Right lobe of liver (tissue), 6 donors: ENCODE measurements around the gene ELFN1. TPM values are rescaled to one million over a fixed set of nuclear protein-coding genes. Genes with fewer than 3 reads are reported as not detected.

Source experiments
- ATAC-seq, 4 donors: fragments of 200-7000 bp; cut with Tn5 transposase; one replicate each; pipeline ENCODE4 v1.9.1; 2020; ENCODE audit warnings: mild to moderate bottlenecking in 4 of 4, moderate library complexity in 4 of 4
- DNase-seq, 3 donors: peaks; one replicate each; pipeline ENCODE4 v3.0.0-alpha.2; 2020
- H3K27ac ChIP-seq, 3 donors: fragments of 200-600 bp; one replicate each; pipeline ENCODE4 v1.8.0; 2022
- H3K27me3 ChIP-seq, 2 donors: fragments of 200-600 bp; one replicate each; pipeline ENCODE4 v1.8.0; 2022
- H3K36me3 ChIP-seq, 4 donors: fragments of 200-600 bp; sonication (generic) in 1 of 4; one replicate each; pipeline versions ENCODE4 v1.5.1 to v1.8.0; 2017 to 2022; ENCODE audit warnings: control low read depth in 1 of 4
- H3K4me1 ChIP-seq, 4 donors: fragments of 200-600 bp; sonication (generic) in 1 of 4; one replicate each; pipeline versions ENCODE4 v1.5.1 to v1.8.0; 2017 to 2022; ENCODE audit warnings: control low read depth in 1 of 4
- H3K4me3 ChIP-seq, 3 donors: fragments of 200-600 bp; one replicate each; pipeline ENCODE4 v1.8.0; 2022
- H3K9me3 ChIP-seq, 4 donors: fragments of 200-600 bp; sonication (generic) in 1 of 4; one replicate each; pipeline versions ENCODE4 v1.5.1 to v1.8.0; 2017 to 2022; ENCODE audit warnings: control low read depth in 1 of 4
- CTCF ChIP-seq, 4 donors: fragments of 200-600 bp in 3 of 4; fragments of 450-650 bp in 1 of 4; IDR thresholded peaks; one replicate each; pipeline versions ENCODE4 v1.5.1 to v1.8.0; 2016 to 2022; ENCODE audit warnings: antibody characterized with exemption in 4 of 4, mild to moderate bottlenecking in 2 of 4
- POLR2A ChIP-seq: fragments of 450-650 bp; IDR thresholded peaks from one replicate; pipeline ENCODE4 v1.6.1; 2017; ENCODE audit warnings: antibody characterized with exemption, mild to moderate bottlenecking
- WGBS: methylation state at CpG from one replicate; pipeline ENCODE4 v1.1.6; 2018; ENCODE audit warnings: low coverage, low lambda C conversion rate; ENCODE audit not compliant: insufficient coverage; ENCODE audit errors: missing lambda C conversion rate; 5-methylcytosine and 5-hydroxymethylcytosine counted together
- intact Hi-C, 2 donors: fragments of 100-400 bp; cut with DNase I; formaldehyde crosslinking; loops; one replicate each; pipeline versions ENCODE4 v1.11.2 to v1.14.1; 2022
- total RNA-seq, 6 experiments: library from RNA; depleted of rRNA in 2 of 6; stranded (reverse); fragments of >200 nt in 2 of 6; fragmentation: NEBNext Ultra II Directional in 3 of 6; extraction: Animal tissue kit (Norgen Biotek cat#: 25700) in 3 of 6; gene quantifications; one replicate each; pipeline versions ENCODE4 v1.1.0 to v1.2.4, GENCODE V29; 2016 to 2023
- donor health status: DM: no; HTN: yes; CAD: no.
- donor health status: DM: no; HTN: no; CAD: no.
- donor health status: DM: no; HTN: no; CAD: no.
- donor health status: DM: no; HTN: yes; CAD: no.
- donor health status: DM: no; HTN: yes; CAD: no.

ELFN1 gene
- total RNA-seq, 6 experiments from 2014 or later = 5.4 to 13.0 (median 7.5) TPM

- peaks cover 0 to 10% (median 4%) of the 10 kb centered on the region in 4 donors for H3K9me3 ChIP-seq
- intact Hi-C loops = no loop called here
- H3K27me3 ChIP-seq = no peaks in the 10 kb centered on the region
Measured at GRCh38 chr7:1679326-1679965, 9.4 kb downstream of the ELFN1 start.

GRCh38 chr7:1679966-1680730, 10.1 kb downstream of the ELFN1 start:
- DNase-seq = peak in 1 of 3 donors; percentile 24
- Histone ChIP-seq H3K27me3 (no peaks in the 10 kb centered on the region), H3K4me3 (no peak overlapping the region), H3K27ac (no peak overlapping the region), H3K36me3 (no peaks in the 10 kb centered on the region), H3K4me1 (no peaks in the 10 kb centered on the region), H3K9me3 (peaks cover 0 to 10% (median 4%) of the 10 kb centered on the region in 4 donors)
- TF ChIP-seq POLR2A (no peak), CTCF (IDR thresholded peaks at IDR 0.05) (no peak)
- ATAC-seq = no peak
- 88% methylated on average over 14 of the region's 22 CpGs for WGBS
- intact Hi-C loops = no loop called here

More at GRCh38 chr7:1679326-1679965, 9.4 kb downstream of the ELFN1 start:
- no peaks in the 10 kb centered on the region for H3K4me1 ChIP-seq
- no peak overlapping the region for H3K27ac ChIP-seq
- DNase-seq (peak in 1 of 3 donors; percentile 32), ATAC-seq (no peak)
- H3K4me3 ChIP-seq = no peak overlapping the region
- WGBS = 80% methylated on average over 2 of the region's 15 CpGs
- no peak for TF ChIP-seq CTCF (IDR thresholded peaks at IDR 0.05)
- TF ChIP-seq POLR2A = no peak
- H3K36me3 ChIP-seq = no peaks in the 10 kb centered on the region

- intact Hi-C loops = no loop called here
- ATAC-seq (no peak), DNase-seq (no peak)
- no peaks in the 10 kb centered on the region for H3K36me3 ChIP-seq
- H3K9me3 ChIP-seq = peaks cover 0 to 10% (median 4%) of the 10 kb centered on the region in 4 donors
- no peak for TF ChIP-seq CTCF (IDR thresholded peaks at IDR 0.05)
- no peak for TF ChIP-seq POLR2A
- 89% methylated on average over 8 of the region's 9 CpGs for WGBS
- H3K4me3 ChIP-seq = no peak overlapping the region
- no peak overlapping the region for H3K27ac ChIP-seq
- H3K27me3 ChIP-seq = no peaks in the 10 kb centered on the region
- H3K4me1 ChIP-seq = no peaks in the 10 kb centered on the region
Measured at GRCh38 chr7:1681581-1681980, 11.5 kb downstream of the ELFN1 start.

- 100% methylated on average over 1 of the region's 1 CpG for WGBS
- H3K4me1 ChIP-seq = no peaks in the 10 kb centered on the region
- no peaks in the 10 kb centered on the region for H3K36me3 ChIP-seq
- DNase-seq (no peak), ATAC-seq (no peak)
- H3K27me3 ChIP-seq = no peaks in the 10 kb centered on the region
- no peak overlapping the region for H3K27ac ChIP-seq
- no peak overlapping the region for H3K4me3 ChIP-seq
- intact Hi-C loops = no loop called here
- H3K9me3 ChIP-seq = peaks cover 0 to 10% (median 4%) of the 10 kb centered on the region in 4 donors
- TF ChIP-seq POLR2A (no peak), CTCF (IDR thresholded peaks at IDR 0.05) (no peak)
Measured at GRCh38 chr7:1685000-1685624, 15.0 kb downstream of the ELFN1 start.
